HepG2 (cell line): ENCODE measurements around the gene LSM12. TPM values are rescaled to one million over a fixed set of nuclear protein-coding genes. Genes with fewer than 3 reads are reported as not detected.

Experiments
- FOXA1 ChIP-seq, 2 experiments: fragments of 450-650 bp in 1 of 2; sonication (generic) in 1 of 2; formaldehyde crosslinking in 1 of 2; IDR thresholded peaks; 2 replicates each; pipeline versions ENCODE4 v1.4.0 to v1.6.1; 2016 to 2020; ENCODE audit warnings: missing genetic modification reagents in 1 of 2
- GTF3A ChIP-seq: sonication (generic); formaldehyde crosslinking; conservative IDR thresholded peaks from 2 replicates; pipeline ENCODE4 v1.4.0; 2020; ENCODE audit warnings: mild to moderate bottlenecking, missing genetic modification reagents
- HMG20B ChIP-seq: conservative IDR thresholded peaks from 2 replicates; pipeline ENCODE4 v1.6.1; 2016; ENCODE audit warnings: missing genetic modification reagents, missing compliant biosample characterization
- ISL2 ChIP-seq: sonication (generic); formaldehyde crosslinking; IDR thresholded peaks from 2 replicates; pipeline ENCODE4 v1.5.0; 2020; ENCODE audit warnings: missing genetic modification reagents
- KDM4B ChIP-seq: sonication (generic); formaldehyde crosslinking; IDR thresholded peaks from 2 replicates; pipeline ENCODE4 v1.4.0; 2020; ENCODE audit warnings: missing genetic modification reagents
- ZBTB39 ChIP-seq: sonication (generic); formaldehyde crosslinking; IDR thresholded peaks from 2 replicates; pipeline ENCODE4 v1.5.0; 2020; ENCODE audit warnings: missing genetic modification reagents
- ZHX2 ChIP-seq, 2 experiments: sonication (generic) in 1 of 2; formaldehyde crosslinking in 1 of 2; IDR thresholded peaks; 2 replicates each; pipeline versions ENCODE4 v1.6.1 to v1.9.0; 2014 to 2022; ENCODE audit warnings: antibody characterized with exemption in 1 of 2, borderline replicate concordance in 1 of 2, inconsistent platforms in 1 of 2, low read depth in 1 of 2, missing genetic modification reagents in 1 of 2
- ZMYM2 ChIP-seq: sonication (generic); formaldehyde crosslinking; IDR thresholded peaks from 2 replicates; pipeline ENCODE4 v1.8.0; 2022; ENCODE audit warnings: mild to moderate bottlenecking, missing genetic modification reagents
- ZNF318 ChIP-seq: sonication (generic); formaldehyde crosslinking; IDR thresholded peaks from 2 replicates; pipeline ENCODE4 v1.4.0; 2020; ENCODE audit warnings: mild to moderate bottlenecking, missing genetic modification reagents
- ZNF350 ChIP-seq: sonication (generic); formaldehyde crosslinking; IDR thresholded peaks from 2 replicates; pipeline ENCODE4 v1.4.0; 2020; ENCODE audit warnings: mild to moderate bottlenecking, low read depth, missing genetic modification reagents, borderline replicate concordance
- polyA plus RNA-seq, 8 experiments: library from polyadenylated mRNA; depleted of rRNA in 3 of 8; stranded (reverse) in 7 of 8; unstranded in 1 of 8; fragments of >200 nt; fragmentation: Illumina TruSeq in 4 of 8; extraction: Trizol in 4 of 8; gene quantifications; 2 replicates each; pipeline versions ENCODE4 v1.2.1 to v1.2.3, GENCODE V29; 2011 to 2016; ENCODE audit warnings: low read depth in 4 of 8, missing spikeins in 1 of 8, mixed read lengths in 1 of 8; ENCODE audit not compliant: insufficient read depth in 1 of 8
- total RNA-seq, 5 experiments: library from RNA; depleted of rRNA; stranded (reverse); fragments of >200 nt; fragmentation: Illumina TruSeq; extraction: Trizol; gene quantifications; 2 replicates each; pipeline ENCODE4 v1.2.3, GENCODE V29; 2016; ENCODE audit warnings: low read depth in 1 of 5

LSM12 gene
- total and polyA plus RNA-seq, 2 of the 13 experiments (the other 11 are each of a cell fraction or from before 2014, with no cell fraction given), result 52.8 to 55.7 TPM

- TF ChIP-seq ZBTB39 (CRISPR knock-in tag), result no peak
- TF ChIP-seq ISL2 (CRISPR knock-in tag), result peak; percentile 75
- peak; percentile 75; the same call in 1 of the 2 replicates for TF ChIP-seq ZNF350 (CRISPR knock-in tag)
- TF ChIP-seq HMG20B, result 0 out of 2 replicates have a peak, but pooled peaks have one; percentile 12
- peak; percentile 91; the same call in 1 of the 2 replicates for TF ChIP-seq ZNF318 (CRISPR knock-in tag)
- TF ChIP-seq GTF3A (CRISPR knock-in tag), result peak; percentile 83; the same call in 1 of the 2 replicates
- TF ChIP-seq ZHX2 (IDR thresholded peaks at IDR 0.05; ENCODE audit: low read depth), result 0 out of 2 replicates have a peak, but pooled peaks have one; percentile 13
- no peak for TF ChIP-seq ZHX2 (CRISPR knock-in tag; IDR thresholded peaks at IDR 0.05; ENCODE audit: borderline replicate concordance)
- TF ChIP-seq FOXA1 (IDR thresholded peaks at IDR 0.05), result peak; percentile 59; the same call in 1 of the 2 replicates
- peak; percentile 52; the same call in 1 of the 2 replicates for TF ChIP-seq FOXA1 (CRISPR knock-in tag; IDR thresholded peaks at IDR 0.05)
- TF ChIP-seq ZMYM2 (CRISPR knock-in tag), result peak; percentile 35; the same call in 1 of the 2 replicates
- no peak for TF ChIP-seq KDM4B (CRISPR knock-in tag)
Measured at GRCh38 chr17:44108440-44109311, 42.2 kb upstream of the LSM12 start (continued).
